Neuronal stem cell (in vitro differentiated cells): ENCODE data around the gene PFKFB4.
A peak's percentile ranks its signal among the peaks of the same experiment; 100 is the strongest.
"Not testable (repeated sequence)": the region's sequence is repeated elsewhere in the genome, so short reads cannot be mapped to it uniquely, and the experiment has no call there.

Experiments used
- DNase-seq: peaks from one replicate; pipeline ENCODE4 v3.0.0-alpha.2; 2013; ENCODE audit warnings: low spot score
- H2AFZ ChIP-seq: one replicate; pipeline ENCODE4 v1.6.1; 2013; ENCODE audit warnings: mild to moderate bottlenecking, low read length, inconsistent platforms
- H2AK5ac ChIP-seq: 2 replicates; pipeline ENCODE4 v1.6.1; 2013; ENCODE audit warnings: low read depth, mild to moderate bottlenecking, inconsistent platforms, low read length, moderate library complexity, mixed read lengths
- H2BK120ac ChIP-seq: 2 replicates; pipeline ENCODE4 v1.6.1; 2013; ENCODE audit warnings: low read depth, mild to moderate bottlenecking, inconsistent platforms, low read length, moderate library complexity, mixed read lengths
- H2BK12ac ChIP-seq: one replicate; pipeline ENCODE4 v1.6.1; 2013; ENCODE audit warnings: low read length, inconsistent platforms
- H2BK15ac ChIP-seq: 2 replicates; pipeline ENCODE4 v1.6.1; 2013; ENCODE audit warnings: mild to moderate bottlenecking, low read length, inconsistent platforms, mixed read lengths
- H2BK5ac ChIP-seq: one replicate; pipeline ENCODE4 v1.6.1; 2013; ENCODE audit warnings: inconsistent platforms, mild to moderate bottlenecking, low read length, moderate library complexity
- H3K14ac ChIP-seq: one replicate; pipeline ENCODE4 v1.6.1; 2013; ENCODE audit warnings: low read length, inconsistent platforms
- H3K18ac ChIP-seq: 2 replicates; pipeline ENCODE4 v1.6.1; 2013; ENCODE audit warnings: low read length, inconsistent platforms
- H3K23ac ChIP-seq: 2 replicates; pipeline ENCODE4 v1.6.1; 2013; ENCODE audit warnings: low read depth, mild to moderate bottlenecking, mixed read lengths, low read length, inconsistent platforms; ENCODE audit not compliant: poor library complexity
- H3K27ac ChIP-seq: replicated peaks from 3 replicates; pipeline ENCODE4 v1.5.1; 2013; ENCODE audit warnings: low read length, inconsistent platforms
- H3K27me3 ChIP-seq, 3 experiments: 2 replicates each; pipeline ENCODE4 v1.6.1; 2013; ENCODE audit warnings: low read length in 3 of 3, mild to moderate bottlenecking in 2 of 3, inconsistent platforms in 1 of 3, low read depth in 1 of 3, mixed read lengths in 1 of 3, moderate library complexity in 1 of 3; ENCODE audit not compliant: control insufficient read depth in 3 of 3, insufficient read depth in 3 of 3
- H3K36me3 ChIP-seq, 2 donors: replicated peaks in 1 of 2; 2 replicates each; pipeline ENCODE4 v1.6.1; 2013; ENCODE audit warnings: low read length in 2 of 2; ENCODE audit not compliant: control insufficient read depth in 2 of 2, insufficient read depth in 2 of 2
- H3K4ac ChIP-seq: 2 replicates; pipeline ENCODE4 v1.6.1; 2013; ENCODE audit warnings: inconsistent platforms, mild to moderate bottlenecking, low read length, moderate library complexity
- H3K4me1 ChIP-seq, 2 donors: 1 replicate in 1 of 2; 2 replicates in 1 of 2; pipeline ENCODE4 v1.6.1; 2013; ENCODE audit warnings: low read length in 2 of 2, low read depth in 1 of 2; ENCODE audit not compliant: control insufficient read depth in 2 of 2, insufficient read depth in 1 of 2
- H3K4me2 ChIP-seq: one replicate; pipeline ENCODE4 v1.6.1; 2013; ENCODE audit warnings: mild to moderate bottlenecking, low read length, inconsistent platforms; ENCODE audit not compliant: insufficient read depth, poor library complexity, severe bottlenecking
- H3K4me3 ChIP-seq, 2 donors: 2 replicates each; pipeline ENCODE4 v1.5.1; 2013; ENCODE audit warnings: low read length in 2 of 2, mild to moderate bottlenecking in 2 of 2, inconsistent platforms in 1 of 2, moderate library complexity in 1 of 2
- H3K79me1 ChIP-seq: one replicate; pipeline ENCODE4 v1.6.1; 2013; ENCODE audit warnings: low read depth, mild to moderate bottlenecking, inconsistent platforms, low read length, moderate library complexity
- H3K9ac ChIP-seq: one replicate; pipeline ENCODE4 v1.6.1; 2013; ENCODE audit warnings: mild to moderate bottlenecking, low read depth, low read length, inconsistent platforms; ENCODE audit not compliant: poor library complexity
- H3K9me3 ChIP-seq, 2 donors: replicated peaks in 1 of 2; 2 replicates each; pipeline versions ENCODE3 to v1.6.1; 2013; ENCODE audit warnings: low read length in 2 of 2, mild to moderate bottlenecking in 2 of 2, inconsistent platforms in 1 of 2, low read depth in 1 of 2, mixed read lengths in 1 of 2, moderate library complexity in 1 of 2; ENCODE audit not compliant: control insufficient read depth in 2 of 2, insufficient read depth in 1 of 2
- H4K8ac ChIP-seq: one replicate; pipeline ENCODE4 v1.6.1; 2013; ENCODE audit warnings: low read depth, mild to moderate bottlenecking, inconsistent platforms, low read length, moderate library complexity
- H4K91ac ChIP-seq: one replicate; pipeline ENCODE4 v1.6.1; 2013; ENCODE audit warnings: low read length, low read depth, mild to moderate bottlenecking, inconsistent platforms; ENCODE audit not compliant: poor library complexity
- WGBS, 2 donors: extraction: QIAGEN DNeasy Blood & Tissue Kit; methylation state at CpG; one replicate each; pipeline ENCODE4 v1.1.7; 2013; ENCODE audit warnings: missing lambda C conversion rate in 2 of 2, mixed read lengths in 1 of 2; ENCODE audit not compliant: insufficient read length in 2 of 2, insufficient replicate concordance in 1 of 2; ENCODE audit errors: extremely low coverage in 2 of 2; 5-methylcytosine and 5-hydroxymethylcytosine counted together

PFKFB4 gene

GRCh38 chr3:48532977-48533337 lies 23.6 kb downstream of the PFKFB4 start:
- Histone ChIP-seq H4K8ac (no peak overlapping the region), H3K18ac (no peak overlapping the region), H2BK120ac (no peak overlapping the region), H4K91ac (no peak overlapping the region), H3K79me1 (peaks cover 1% of the 10 kb centered on the region), H3K4me2 (no peak overlapping the region), H3K27ac (no peak overlapping the region), H2BK15ac (no peak overlapping the region), H2BK12ac (no peak overlapping the region), H3K9ac (no peak overlapping the region), H3K4me3 (no peak overlapping the region), H2BK5ac (no peak overlapping the region), H2AK5ac (no peak overlapping the region), H3K4ac (no peak overlapping the region), H2AFZ (no peak overlapping the region), H3K23ac (no peak overlapping the region), H3K4me1 (no peaks in the 10 kb centered on the region), H3K36me3 (peaks cover 26 to 72% of the 10 kb centered on the region in 2 donors), H3K9me3 (peaks cover 0 to 2% of the 10 kb centered on the region in 2 donors), H3K14ac (no peak overlapping the region), H3K27me3 (no peaks in the 10 kb centered on the region)
- DNase-seq: no peak
- no CpG with 5 or more reads among the region's 2 CpGs for WGBS, 2 donors

- Histone ChIP-seq H4K8ac (no peak overlapping the region), H3K14ac (no peak overlapping the region), H3K79me1 (peaks cover 1% of the 10 kb centered on the region), H2AFZ (no peak overlapping the region), H3K4me2 (no peak overlapping the region), H3K9ac (no peak overlapping the region), H3K4ac (no peak overlapping the region), H3K18ac (no peak overlapping the region), H2AK5ac (no peak overlapping the region), H2BK15ac (no peak overlapping the region), H3K23ac (no peak overlapping the region), H2BK120ac (no peak overlapping the region), H4K91ac (no peak overlapping the region), H3K36me3 (peaks cover 27 to 67% of the 10 kb centered on the region in 2 donors), H2BK5ac (no peak overlapping the region), H2BK12ac (no peak overlapping the region), H3K27me3 (no peaks in the 10 kb centered on the region), H3K4me1 (no peaks in the 10 kb centered on the region), H3K9me3 (peaks cover 0 to 2% of the 10 kb centered on the region in 2 donors), H3K4me3 (no peak overlapping the region), H3K27ac (no peak overlapping the region)
- no peak for DNase-seq
- no CpG with 5 or more reads among the region's 6 CpGs for WGBS, 2 donors
These were observed 24.2 kb downstream of the PFKFB4 start for GRCh38 chr3:48532271-48532976.

GRCh38 chr3:48530701-48531100 lies 25.9 kb downstream of the PFKFB4 start:
- H3K4me2 ChIP-seq, H3K4ac ChIP-seq, H2BK15ac ChIP-seq, H2AK5ac ChIP-seq, H3K18ac ChIP-seq, H2AFZ ChIP-seq, H3K4me3 ChIP-seq, H3K27me3 ChIP-seq, H3K9ac ChIP-seq, H3K9me3 ChIP-seq, H4K91ac ChIP-seq, H2BK120ac ChIP-seq, H3K4me1 ChIP-seq, H2BK5ac ChIP-seq, DNase-seq, H3K23ac ChIP-seq, H3K27ac ChIP-seq, H2BK12ac ChIP-seq, H3K79me1 ChIP-seq, H3K14ac ChIP-seq: not testable (repeated sequence)
- no CpG with 5 or more reads among the region's 4 CpGs for WGBS, 2 donors
- peak overlapping the region; percentile 43 for H4K8ac ChIP-seq
- peaks cover 17 to 56% of the 10 kb centered on the region in 2 donors for H3K36me3 ChIP-seq

GRCh38 chr3:48528754-48529153 lies 27.8 kb downstream of the PFKFB4 start:
- DNase-seq: no peak
- WGBS, 2 donors: no CpG with 5 or more reads among the region's 3 CpGs
- Histone ChIP-seq H3K4me2 (no peak overlapping the region), H2BK5ac (no peak overlapping the region), H3K18ac (no peak overlapping the region), H2AK5ac (no peak overlapping the region), H3K4ac (no peak overlapping the region), H3K4me3 (no peak overlapping the region), H3K9ac (no peak overlapping the region), H3K27me3 (no peaks in the 10 kb centered on the region), H2BK120ac (no peak overlapping the region), H3K79me1 (no peaks in the 10 kb centered on the region), H3K23ac (no peak overlapping the region), H3K36me3 (peaks cover 15 to 46% of the 10 kb centered on the region in 2 donors), H3K14ac (no peak overlapping the region), H4K91ac (no peak overlapping the region), H2BK15ac (no peak overlapping the region), H4K8ac (no peak overlapping the region), H3K27ac (no peak overlapping the region), H3K4me1 (no peaks in the 10 kb centered on the region), H2BK12ac (no peak overlapping the region), H2AFZ (no peak overlapping the region), H3K9me3 (no peaks in the 10 kb centered on the region)
